Rectal smooth muscle tissue (tissue), 1 donor: ENCODE results near the gene MYEF2.

Source experiments
- H3K27ac ChIP-seq: one replicate; pipeline ENCODE4 v1.7.0; 2013; ENCODE audit warnings: low read depth, low read length, inconsistent platforms
- H3K27me3 ChIP-seq: one replicate; pipeline ENCODE4 v1.7.0; 2013; ENCODE audit warnings: low read length; ENCODE audit not compliant: control insufficient read depth, insufficient read depth
- H3K36me3 ChIP-seq: one replicate; pipeline ENCODE4 v1.7.0; 2013; ENCODE audit warnings: low read length; ENCODE audit not compliant: control insufficient read depth, insufficient read depth
- H3K4me1 ChIP-seq: one replicate; pipeline ENCODE4 v1.7.0; 2013; ENCODE audit warnings: low read length; ENCODE audit not compliant: control insufficient read depth, insufficient read depth
- H3K4me3 ChIP-seq: one replicate; pipeline ENCODE4 v1.7.0; 2013; ENCODE audit warnings: low read length
- H3K9ac ChIP-seq: one replicate; pipeline ENCODE4 v1.7.0; 2013; ENCODE audit warnings: low read length

Gene MYEF2

GRCh38 chr15:48132874-48133273, 45.2 kb downstream of the MYEF2 start:
- Histone ChIP-seq H3K27me3 (no peaks in the 10 kb centered on the region), H3K9ac (no peak overlapping the region), H3K36me3 (no peaks in the 10 kb centered on the region), H3K4me3 (no peak overlapping the region), H3K27ac (no peak overlapping the region), H3K4me1 (peaks cover 3% of the 10 kb centered on the region)

- Histone ChIP-seq H3K9ac (no peak overlapping the region), H3K36me3 (no peaks in the 10 kb centered on the region), H3K4me3 (no peak overlapping the region), H3K27me3 (no peaks in the 10 kb centered on the region), H3K27ac (no peak overlapping the region), H3K4me1 (peaks cover 3% of the 10 kb centered on the region)
Measured at GRCh38 chr15:48131324-48131723, 46.8 kb downstream of the MYEF2 start.

GRCh38 chr15:48126667-48127355, 51.3 kb downstream of the MYEF2 start:
- H3K4me1 ChIP-seq = peaks cover 3% of the 10 kb centered on the region
- no peak overlapping the region for H3K4me3 ChIP-seq
- no peak overlapping the region for H3K27ac ChIP-seq
- no peaks in the 10 kb centered on the region for H3K27me3 ChIP-seq
- no peak overlapping the region for H3K9ac ChIP-seq
- H3K36me3 ChIP-seq = no peaks in the 10 kb centered on the region

GRCh38 chr15:48121849-48122248, 56.2 kb downstream of the MYEF2 start:
- H3K4me1 ChIP-seq = no peaks in the 10 kb centered on the region
- no peak overlapping the region for H3K9ac ChIP-seq
- no peak overlapping the region for H3K27ac ChIP-seq
- H3K27me3 ChIP-seq = no peaks in the 10 kb centered on the region
- H3K4me3 ChIP-seq = no peak overlapping the region
- H3K36me3 ChIP-seq = no peaks in the 10 kb centered on the region

- Histone ChIP-seq H3K9ac (no peak within 1 kb of the TSS), H3K27me3 (no peaks in the 10 kb centered on the region), H3K4me3 (no peak within 1 kb of the TSS), H3K27ac (no peak within 1 kb of the TSS), H3K36me3 (no peaks in the 10 kb centered on the region), H3K4me1 (no peaks in the 10 kb centered on the region)
Measured at GRCh38 chr15:48120745-48121144, 57.4 kb downstream of the MYEF2 start, which contains the start of gene SLC24A5. Gene SLC24A5, plus strand, starts transcription at chr15:48120990. Its CDS starts 55 bp downstream, at chr15:48121045.

GRCh38 chr15:48119277-48119676, 58.8 kb downstream of the MYEF2 start:
- Histone ChIP-seq H3K36me3 (no peaks in the 10 kb centered on the region), H3K27ac (no peak overlapping the region), H3K4me3 (no peak overlapping the region), H3K4me1 (no peaks in the 10 kb centered on the region), H3K27me3 (no peaks in the 10 kb centered on the region), H3K9ac (no peak overlapping the region)

GRCh38 chr15:48112242-48112641, 65.9 kb downstream of the MYEF2 start:
- Histone ChIP-seq H3K27me3 (no peaks in the 10 kb centered on the region), H3K4me3 (no peak overlapping the region), H3K36me3 (no peaks in the 10 kb centered on the region), H3K9ac (no peak overlapping the region), H3K27ac (no peak overlapping the region), H3K4me1 (no peaks in the 10 kb centered on the region)

GRCh38 chr15:48109856-48110531, 68.1 kb downstream of the MYEF2 start:
- H3K27me3 ChIP-seq = no peaks in the 10 kb centered on the region
- H3K36me3 ChIP-seq = no peaks in the 10 kb centered on the region
- no peak overlapping the region for H3K9ac ChIP-seq
- no peaks in the 10 kb centered on the region for H3K4me1 ChIP-seq
- no peak overlapping the region for H3K4me3 ChIP-seq
- H3K27ac ChIP-seq = no peak overlapping the region

- Histone ChIP-seq H3K36me3 (no peaks in the 10 kb centered on the region), H3K4me1 (no peaks in the 10 kb centered on the region), H3K27ac (no peak overlapping the region)
Measured at GRCh38 chr15:48109212-48109611, 68.9 kb downstream of the MYEF2 start.

GRCh38 chr15:48105936-48106335, 72.2 kb downstream of the MYEF2 start:
- Histone ChIP-seq H3K9ac (no peak overlapping the region), H3K36me3 (no peaks in the 10 kb centered on the region), H3K4me3 (no peak overlapping the region), H3K27ac (no peak overlapping the region), H3K27me3 (no peaks in the 10 kb centered on the region), H3K4me1 (no peaks in the 10 kb centered on the region)

More at GRCh38 chr15:48109212-48109611, 68.9 kb downstream of the MYEF2 start:
- Histone ChIP-seq H3K9ac (no peak overlapping the region), H3K27me3 (no peaks in the 10 kb centered on the region), H3K4me3 (no peak overlapping the region)

GRCh38 chr15:48103647-48104046, 74.4 kb downstream of the MYEF2 start:
- Histone ChIP-seq H3K36me3 (no peaks in the 10 kb centered on the region), H3K4me3 (no peak overlapping the region), H3K9ac (no peak overlapping the region), H3K27ac (no peak overlapping the region), H3K27me3 (no peaks in the 10 kb centered on the region), H3K4me1 (no peaks in the 10 kb centered on the region)

- Histone ChIP-seq H3K27me3 (no peaks in the 10 kb centered on the region), H3K36me3 (no peaks in the 10 kb centered on the region), H3K9ac (no peak overlapping the region), H3K4me1 (no peaks in the 10 kb centered on the region), H3K27ac (no peak overlapping the region), H3K4me3 (no peak overlapping the region)
Measured at GRCh38 chr15:48102167-48102566, 75.9 kb downstream of the MYEF2 start.
